Measurements from ENCODE around the gene BOD1L1. TPM values are rescaled to one million over a fixed set of nuclear protein-coding genes. Genes with fewer than 3 reads are reported as not detected.
A peak's percentile ranks its signal among the peaks of the same experiment; 100 is the strongest.

BOD1L1 gene
- total RNA-seq, 2 experiments from 2014 or later = 32.4 to 42.7 TPM

DNA sequence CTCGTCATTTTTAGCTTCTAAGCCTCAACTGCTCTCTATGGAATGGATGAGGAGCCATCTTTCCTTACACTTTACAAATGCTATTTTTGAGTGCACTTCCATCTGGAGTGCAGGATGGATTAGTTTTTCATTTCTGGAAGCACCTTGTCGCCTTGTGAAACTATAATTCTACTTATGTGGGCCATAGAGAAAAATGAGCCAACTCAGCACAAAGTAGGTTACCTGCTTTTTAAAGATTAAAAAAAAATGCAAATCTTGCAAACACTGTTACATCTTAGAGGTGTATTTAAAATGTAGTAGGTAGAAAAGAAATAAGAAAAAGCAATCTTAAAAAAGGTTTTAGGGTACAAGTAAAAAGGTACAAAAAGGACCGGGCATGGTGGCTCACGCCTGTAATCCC, 10.9 kb downstream of the BOD1L1 start:
- ChIA-PET POLR2A (no interaction called here), CTCF (interaction anchor here (0.5 to 0.9 kb wide), 2 partner anchors 12 to 1782 kb away, joined by 3 read pairs; no protein-coding TSS in a partner anchor)
- no peak for ATAC-seq
- peaks cover 45% of the 10 kb centered on the region for H3K36me3 Mint-ChIP-seq (ENCODE audit: low read depth)
- peaks cover 17% of the 10 kb centered on the region for H3K4me1 Mint-ChIP-seq
- no peaks in the 10 kb centered on the region for H3K27me3 Mint-ChIP-seq
- DNase-seq = no peak
- H3K27ac Mint-ChIP-seq = no peak overlapping the region
- intact Hi-C loops (cut with DNase I, micrococcal nuclease) = no loop called here
- H3K9me3 Mint-ChIP-seq (ENCODE audit: low read depth) = no peaks in the 10 kb centered on the region
- no peak overlapping the region for H3K4me3 Mint-ChIP-seq

- Mint-ChIP-seq H3K4me1 (peaks cover 12% of the 10 kb centered on the region), H3K27me3 (no peaks in the 10 kb centered on the region), H3K36me3 (ENCODE audit: low read depth) (peaks cover 58% of the 10 kb centered on the region), H3K4me3 (no peak overlapping the region), H3K27ac (no peak overlapping the region), H3K9me3 (ENCODE audit: low read depth) (no peaks in the 10 kb centered on the region)
- CTCF ChIA-PET = interaction anchor here (1.1 kb wide), 1 partner anchor 39 kb away, joined by 3 read pairs; no protein-coding TSS in a partner anchor
- DNase-seq (no peak), ATAC-seq (no peak)
- intact Hi-C loops (cut with DNase I, micrococcal nuclease) = no loop called here
- POLR2A ChIA-PET = interaction anchor here (0.6 kb wide), 1 partner anchor 50 kb away, joined by 7 read pairs; no protein-coding TSS in a partner anchor
These were observed 12.4 kb downstream of the BOD1L1 start for GRCh38 chr4:13615161-13615560.

- DNase-seq (no peak), ATAC-seq (no peak)
- ChIA-PET POLR2A (no interaction called here), CTCF (interaction anchor here (0.7 kb wide), 1 partner anchor 1389 kb away, joined by 3 read pairs; no protein-coding TSS in a partner anchor)
- Mint-ChIP-seq H3K36me3 (ENCODE audit: low read depth) (peaks cover 63% of the 10 kb centered on the region), H3K27ac (no peak overlapping the region), H3K27me3 (no peaks in the 10 kb centered on the region), H3K9me3 (ENCODE audit: low read depth) (no peaks in the 10 kb centered on the region), H3K4me3 (no peak overlapping the region), H3K4me1 (peaks cover 12% of the 10 kb centered on the region)
- intact Hi-C loops (cut with DNase I, micrococcal nuclease) = no loop called here
These were observed 15.0 kb downstream of the BOD1L1 start for GRCh38 chr4:13612569-13612968.

DNA sequence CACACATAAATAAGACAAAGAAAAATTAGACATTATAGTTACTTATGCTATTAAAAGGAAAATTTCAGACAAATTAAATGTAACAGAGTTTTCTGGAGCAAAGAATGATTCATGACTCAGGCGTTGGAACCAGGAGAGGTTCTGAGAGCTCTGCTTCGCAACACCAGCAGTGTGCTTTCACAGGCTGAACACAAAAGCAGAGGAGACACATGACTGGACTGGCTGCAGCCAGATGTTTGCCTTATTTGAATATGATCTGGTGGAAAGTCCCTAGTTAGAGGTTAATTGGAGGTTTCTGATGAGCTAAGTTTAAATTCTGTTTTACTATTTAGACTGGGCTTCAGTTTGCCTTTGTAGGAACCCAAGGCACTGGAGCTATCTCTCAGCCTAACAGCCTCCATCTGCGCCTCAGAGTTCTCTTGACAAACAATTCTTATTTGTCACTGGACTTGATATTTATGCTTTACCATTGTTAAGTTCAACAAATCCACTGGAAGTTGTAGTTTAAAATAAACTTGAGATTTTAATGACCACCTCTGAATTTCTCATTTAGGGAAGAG, 16.2 kb downstream of the BOD1L1 start:
- Mint-ChIP-seq H3K4me1 (peaks cover 9% of the 10 kb centered on the region), H3K27me3 (no peaks in the 10 kb centered on the region), H3K27ac (no peak overlapping the region), H3K36me3 (ENCODE audit: low read depth) (peaks cover 63% of the 10 kb centered on the region), H3K4me3 (no peak overlapping the region), H3K9me3 (ENCODE audit: low read depth) (no peaks in the 10 kb centered on the region)
- DNase-seq = no peak
- intact Hi-C loops (cut with DNase I, micrococcal nuclease) = no loop called here
- peak; percentile 44 for ATAC-seq
- ChIA-PET CTCF (no interaction called here), POLR2A (no interaction called here)

- Mint-ChIP-seq H3K9me3 (ENCODE audit: low read depth) (no peaks in the 10 kb centered on the region), H3K27ac (no peak overlapping the region), H3K27me3 (no peaks in the 10 kb centered on the region), H3K4me3 (no peak overlapping the region), H3K4me1 (no peaks in the 10 kb centered on the region), H3K36me3 (ENCODE audit: low read depth) (peaks cover 64% of the 10 kb centered on the region)
- ChIA-PET CTCF (interaction anchor here (1.7 kb wide), 1 partner anchor 12 kb away, joined by 4 read pairs; no protein-coding TSS in a partner anchor), POLR2A (interaction anchor here (0.7 kb wide), 1 partner anchor 1309 kb away, joined by 3 read pairs; no protein-coding TSS in a partner anchor)
- ATAC-seq (no peak), DNase-seq (no peak)
- intact Hi-C loops (cut with DNase I, micrococcal nuclease) = no loop called here
These were observed 22.2 kb downstream of the BOD1L1 start for GRCh38 chr4:13605330-13605729.

DNA sequence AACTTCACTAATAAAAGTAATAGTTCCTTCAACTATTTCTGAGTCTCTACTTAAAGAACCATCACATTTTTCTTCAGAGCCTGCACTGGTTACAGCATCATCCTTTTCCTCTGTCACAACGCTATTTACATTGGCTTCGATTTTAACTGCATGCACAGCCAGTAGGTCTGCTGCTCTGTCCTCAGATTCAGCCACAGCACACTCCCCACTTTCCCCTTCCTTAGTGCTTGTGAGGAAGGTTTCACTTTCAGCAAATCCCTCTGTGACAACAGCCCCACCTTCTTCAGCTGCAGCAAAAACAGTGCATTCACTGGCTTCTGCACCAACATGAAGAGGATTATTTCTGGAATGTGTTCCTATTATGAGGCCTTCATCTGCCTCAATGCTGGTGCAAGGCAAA, 25.7 kb downstream of the BOD1L1 start:
- ChIA-PET POLR2A (no interaction called here), CTCF (no interaction called here)
- no peak for DNase-seq
- no peak overlapping the region for H3K27ac Mint-ChIP-seq
- H3K36me3 Mint-ChIP-seq (ENCODE audit: low read depth) = peaks cover 56% of the 10 kb centered on the region
- ATAC-seq = no peak
- H3K4me3 Mint-ChIP-seq = no peak overlapping the region
- intact Hi-C loops (cut with DNase I, micrococcal nuclease) = no loop called here
- H3K27me3 Mint-ChIP-seq = no peaks in the 10 kb centered on the region
- no peaks in the 10 kb centered on the region for H3K9me3 Mint-ChIP-seq (ENCODE audit: low read depth)
- no peaks in the 10 kb centered on the region for H3K4me1 Mint-ChIP-seq

DNA sequence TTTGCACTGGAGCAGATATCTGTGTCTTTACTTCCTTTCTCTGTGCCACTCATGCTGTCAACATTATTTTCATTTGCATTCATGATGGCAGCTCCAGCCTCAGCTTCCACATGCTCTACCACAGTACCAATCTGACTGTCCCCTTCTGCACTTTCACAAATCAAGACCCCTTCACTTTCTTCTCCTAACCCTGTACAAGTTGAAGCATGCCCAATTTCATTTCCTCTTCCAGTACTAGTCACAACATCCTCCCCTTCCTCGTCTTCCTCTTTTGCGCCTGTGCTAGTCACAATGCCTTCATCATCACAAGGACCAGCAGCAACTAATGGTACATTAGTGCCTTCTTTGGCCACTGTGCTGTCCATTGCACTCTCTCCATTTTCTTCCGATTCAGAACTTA, 26.5 kb downstream of the BOD1L1 start:
- ChIA-PET POLR2A (no interaction called here), CTCF (no interaction called here)
- no peak overlapping the region for H3K27ac Mint-ChIP-seq
- DNase-seq = no peak
- H3K9me3 Mint-ChIP-seq (ENCODE audit: low read depth) = no peaks in the 10 kb centered on the region
- H3K27me3 Mint-ChIP-seq = no peaks in the 10 kb centered on the region
- intact Hi-C loops (cut with DNase I, micrococcal nuclease) = no loop called here
- peaks cover 58% of the 10 kb centered on the region for H3K36me3 Mint-ChIP-seq (ENCODE audit: low read depth)
- ATAC-seq = no peak
- H3K4me1 Mint-ChIP-seq = no peaks in the 10 kb centered on the region
- no peak overlapping the region for H3K4me3 Mint-ChIP-seq

- intact Hi-C loops (cut with DNase I, micrococcal nuclease) = no loop called here
- Mint-ChIP-seq H3K9me3 (ENCODE audit: low read depth) (no peaks in the 10 kb centered on the region), H3K27ac (no peak overlapping the region), H3K4me1 (no peaks in the 10 kb centered on the region), H3K36me3 (ENCODE audit: low read depth) (peaks cover 56% of the 10 kb centered on the region), H3K4me3 (no peak overlapping the region), H3K27me3 (no peaks in the 10 kb centered on the region)
- ChIA-PET POLR2A (no interaction called here), CTCF (no interaction called here)
- DNase-seq (peak; percentile 7), ATAC-seq (no peak)
These were observed 28.4 kb downstream of the BOD1L1 start for GRCh38 chr4:13599159-13599558.

GRCh38 chr4:13597604-13598003, 29.9 kb downstream of the BOD1L1 start:
- intact Hi-C loops (cut with DNase I, micrococcal nuclease) = no loop called here
- no peaks in the 10 kb centered on the region for H3K4me1 Mint-ChIP-seq
- no peak for DNase-seq
- CTCF ChIA-PET = no interaction called here
- H3K36me3 Mint-ChIP-seq (ENCODE audit: low read depth) = peaks cover 44% of the 10 kb centered on the region
- ATAC-seq = no peak
- H3K4me3 Mint-ChIP-seq = no peak overlapping the region
- no peak overlapping the region for H3K27ac Mint-ChIP-seq
- no peaks in the 10 kb centered on the region for H3K27me3 Mint-ChIP-seq
- POLR2A ChIA-PET = no interaction called here
- H3K9me3 Mint-ChIP-seq (ENCODE audit: low read depth) = no peaks in the 10 kb centered on the region

- Mint-ChIP-seq H3K9me3 (ENCODE audit: low read depth) (no peaks in the 10 kb centered on the region), H3K4me3 (no peak overlapping the region), H3K27ac (no peak overlapping the region), H3K36me3 (ENCODE audit: low read depth) (peaks cover 44% of the 10 kb centered on the region), H3K27me3 (no peaks in the 10 kb centered on the region), H3K4me1 (no peaks in the 10 kb centered on the region)
- ATAC-seq = no peak
- CTCF ChIA-PET = no interaction called here
- intact Hi-C loops (cut with DNase I, micrococcal nuclease) = no loop called here
- DNase-seq = no peak
- POLR2A ChIA-PET = no interaction called here
These were observed 30.4 kb downstream of the BOD1L1 start for GRCh38 chr4:13597141-13597540.

DNA sequence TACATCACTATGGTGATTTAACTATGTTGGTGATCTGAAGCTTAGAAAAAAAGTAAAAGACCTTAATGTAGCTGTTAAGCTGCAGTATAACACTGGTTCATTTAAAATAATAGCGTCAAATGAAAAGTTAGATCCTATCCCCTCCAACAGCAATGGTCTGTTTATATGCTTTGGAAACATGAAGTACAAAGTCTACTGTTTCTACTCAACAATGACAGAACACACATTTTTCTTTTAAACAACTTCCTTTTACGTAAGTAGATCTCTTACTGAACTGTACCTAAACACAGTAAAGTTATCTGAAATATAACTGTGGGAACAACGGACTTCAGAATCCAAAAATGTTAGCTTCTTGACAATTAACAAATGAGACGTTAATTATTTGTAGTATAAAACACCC, 35.3 kb downstream of the BOD1L1 start:
- H3K9me3 Mint-ChIP-seq (ENCODE audit: low read depth) = no peaks in the 10 kb centered on the region
- no peak overlapping the region for H3K27ac Mint-ChIP-seq
- H3K4me3 Mint-ChIP-seq = no peak overlapping the region
- intact Hi-C loops (cut with DNase I, micrococcal nuclease) = no loop called here
- POLR2A ChIA-PET = no interaction called here
- H3K36me3 Mint-ChIP-seq (ENCODE audit: low read depth) = peaks cover 33% of the 10 kb centered on the region
- ATAC-seq = no peak
- no peaks in the 10 kb centered on the region for H3K4me1 Mint-ChIP-seq
- CTCF ChIA-PET = interaction anchor here (1.1 kb wide), 1 partner anchor 12 kb away, joined by 3 read pairs; no protein-coding TSS in a partner anchor
- no peak for DNase-seq
- H3K27me3 Mint-ChIP-seq = no peaks in the 10 kb centered on the region

DNA sequence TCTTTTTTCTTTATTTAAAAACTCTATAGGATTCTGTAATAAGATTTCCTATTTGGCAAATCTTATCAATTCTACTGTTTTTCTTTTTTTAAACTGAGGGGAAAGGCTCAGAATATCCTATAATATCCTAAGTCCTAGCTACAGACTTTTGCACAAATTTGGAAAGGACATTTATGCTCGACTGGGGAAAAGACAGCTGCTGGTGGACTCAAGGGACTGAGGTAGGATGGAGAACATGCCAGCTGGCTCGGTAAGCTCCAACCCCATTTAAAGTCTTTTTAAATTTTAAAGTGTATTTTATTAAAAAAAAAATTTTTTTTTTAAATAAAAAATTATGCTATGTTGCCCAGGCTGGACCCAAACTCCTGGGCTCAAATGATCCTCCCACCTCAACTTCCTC, 36.8 kb downstream of the BOD1L1 start:
- Mint-ChIP-seq H3K36me3 (ENCODE audit: low read depth) (peaks cover 26% of the 10 kb centered on the region), H3K9me3 (ENCODE audit: low read depth) (no peaks in the 10 kb centered on the region), H3K4me1 (no peaks in the 10 kb centered on the region), H3K27ac (no peak overlapping the region), H3K4me3 (no peak overlapping the region), H3K27me3 (no peaks in the 10 kb centered on the region)
- DNase-seq = no peak
- ChIA-PET CTCF (interaction anchor here (1.4 kb wide), 1 partner anchor 12 kb away, joined by 3 read pairs; no protein-coding TSS in a partner anchor), POLR2A (interaction anchor here (0.7 kb wide), 1 partner anchor 1557 kb away, joined by 7 read pairs; no protein-coding TSS in a partner anchor)
- intact Hi-C loops (cut with DNase I, micrococcal nuclease) = no loop called here
- no peak for ATAC-seq

All from activated CD4-positive, alpha-beta T cell treated with anti-CD3 and anti-CD28 coated beads for 36 hours (primary cell).